Thyroid gland (tissue), 4 donors: ENCODE measurements around the gene SCFD2.

Source experiments
- POLR2A ChIP-seq, 2 donors: fragments of 450-650 bp; IDR thresholded peaks; one replicate each; pipeline ENCODE4 v1.6.1; 2017; ENCODE audit warnings: antibody characterized with exemption in 2 of 2, mild to moderate bottlenecking in 2 of 2, moderate library complexity in 1 of 2
- TF ChIP-seq, protein P1 (sequence below), 6 experiments: fragments of 200-600 bp in 3 of 6; fragments of 450-650 bp in 3 of 6; sonication (generic) in 3 of 6; IDR thresholded peaks; one replicate each; pipeline ENCODE4 v1.5.1; 2016 to 2019; ENCODE audit warnings: antibody characterized with exemption in 6 of 6, mild to moderate bottlenecking in 2 of 6, inconsistent platforms in 1 of 6, moderate library complexity in 1 of 6

DNA sequence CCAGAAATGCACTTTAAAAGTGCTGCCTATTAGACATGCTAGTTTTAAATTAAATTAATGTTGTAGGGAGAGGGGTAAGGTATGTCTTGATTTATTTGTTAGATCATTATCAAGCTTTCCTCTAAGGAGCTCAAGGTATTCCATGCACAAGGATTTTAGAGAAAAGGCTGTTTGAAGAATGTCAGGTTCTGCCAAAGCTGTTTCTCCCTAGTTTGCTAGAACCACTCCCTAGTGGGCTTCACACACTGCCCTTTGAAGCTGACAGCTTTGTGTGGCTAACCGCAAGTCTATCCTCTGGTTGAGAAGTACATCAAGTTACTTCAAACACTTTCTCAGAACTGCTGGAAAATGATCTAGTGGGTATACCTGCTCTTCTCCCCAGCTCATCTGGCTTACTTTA, 471.4 kb downstream of the SCFD2 start:
- TF ChIP-seq, protein P1, sequence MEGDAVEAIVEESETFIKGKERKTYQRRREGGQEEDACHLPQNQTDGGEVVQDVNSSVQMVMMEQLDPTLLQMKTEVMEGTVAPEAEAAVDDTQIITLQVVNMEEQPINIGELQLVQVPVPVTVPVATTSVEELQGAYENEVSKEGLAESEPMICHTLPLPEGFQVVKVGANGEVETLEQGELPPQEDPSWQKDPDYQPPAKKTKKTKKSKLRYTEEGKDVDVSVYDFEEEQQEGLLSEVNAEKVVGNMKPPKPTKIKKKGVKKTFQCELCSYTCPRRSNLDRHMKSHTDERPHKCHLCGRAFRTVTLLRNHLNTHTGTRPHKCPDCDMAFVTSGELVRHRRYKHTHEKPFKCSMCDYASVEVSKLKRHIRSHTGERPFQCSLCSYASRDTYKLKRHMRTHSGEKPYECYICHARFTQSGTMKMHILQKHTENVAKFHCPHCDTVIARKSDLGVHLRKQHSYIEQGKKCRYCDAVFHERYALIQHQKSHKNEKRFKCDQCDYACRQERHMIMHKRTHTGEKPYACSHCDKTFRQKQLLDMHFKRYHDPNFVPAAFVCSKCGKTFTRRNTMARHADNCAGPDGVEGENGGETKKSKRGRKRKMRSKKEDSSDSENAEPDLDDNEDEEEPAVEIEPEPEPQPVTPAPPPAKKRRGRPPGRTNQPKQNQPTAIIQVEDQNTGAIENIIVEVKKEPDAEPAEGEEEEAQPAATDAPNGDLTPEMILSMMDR (IDR thresholded peaks at IDR 0.05), result no peak
- no peak for TF ChIP-seq POLR2A (IDR thresholded peaks at IDR 0.05)
